ENCODE measurements around the gene PCBP2.
"Not testable (repeated sequence)": the region's sequence is repeated elsewhere in the genome, so short reads cannot be mapped to it uniquely, and the experiment has no call there.

PCBP2 gene

GRCh38 chr12:53474077-53474476 lies 22.2 kb downstream of the PCBP2 start:
- no peak for DNase-seq

- DNase-seq, result no peak
Observed at GRCh38 chr12:53474819-53475218, 22.9 kb downstream of the PCBP2 start.

- DNase-seq, result no peak
Observed at GRCh38 chr12:53476769-53477209, 24.9 kb downstream of the PCBP2 start.

- no peak for DNase-seq
Observed at GRCh38 chr12:53478865-53479264, 27.0 kb downstream of the PCBP2 start.

DNA sequence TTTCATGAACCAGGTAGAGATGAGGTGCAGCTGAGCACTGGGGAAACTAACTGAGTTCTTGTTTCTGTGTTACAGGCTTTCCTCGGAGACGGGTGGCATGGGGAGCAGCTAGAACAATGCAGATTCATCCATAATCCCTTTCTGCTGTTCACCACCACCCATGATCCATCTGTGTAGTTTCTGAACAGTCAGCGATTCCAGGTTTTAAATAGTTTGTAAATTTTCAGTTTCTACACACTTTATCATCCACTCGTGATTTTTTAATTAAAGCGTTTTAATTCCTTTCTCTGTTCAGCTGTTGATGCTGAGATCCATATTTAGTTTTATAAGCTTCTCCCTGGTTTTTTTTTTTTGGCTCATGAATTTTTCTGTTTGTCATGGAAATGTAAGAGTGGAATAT lies 27.4 kb downstream of the PCBP2 start:
- no peak for DNase-seq

DNA sequence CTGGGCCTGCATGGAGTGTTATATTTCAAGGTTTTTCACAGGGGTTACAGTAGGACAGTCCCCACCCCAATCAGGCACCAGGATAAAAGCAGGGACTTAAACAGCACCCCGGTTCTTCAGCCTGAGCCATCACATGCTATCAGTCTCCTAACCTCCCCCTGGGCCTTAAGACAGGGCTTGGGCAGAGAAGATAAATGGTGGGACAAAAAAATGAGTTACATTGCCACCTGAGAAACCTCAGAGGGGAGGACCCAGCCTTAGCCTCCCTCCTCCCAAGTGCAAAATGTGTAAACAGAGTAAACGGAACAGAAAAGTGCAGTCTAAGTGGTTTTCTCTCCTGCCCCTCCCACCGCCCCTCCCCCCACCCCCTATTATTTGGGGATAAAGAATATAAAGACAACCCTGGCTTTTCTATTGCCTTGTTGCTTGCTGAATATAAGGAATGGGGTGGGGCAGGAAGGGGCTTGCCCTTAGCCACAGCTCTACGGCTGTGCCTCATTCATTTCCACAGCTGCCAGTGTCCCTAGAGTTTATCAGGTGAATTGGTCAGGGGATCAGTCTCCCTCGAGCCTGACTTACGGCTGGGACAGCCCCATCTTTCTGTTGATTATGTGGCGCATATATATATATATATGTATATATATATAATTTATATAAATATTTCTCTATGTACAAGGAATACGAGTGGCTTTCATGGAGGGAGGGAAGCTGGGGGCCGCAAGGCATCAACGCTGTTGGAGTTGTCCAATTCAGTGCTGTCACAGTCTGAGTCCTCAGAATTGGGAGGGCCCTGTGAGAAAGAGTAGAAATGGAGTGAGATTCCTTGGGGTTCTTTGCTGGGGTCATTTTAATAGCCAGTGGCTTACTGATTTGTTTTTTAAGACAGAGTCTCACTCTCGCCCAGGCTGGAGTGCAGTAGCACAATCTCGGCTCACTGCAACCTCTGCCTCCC lies 28.9 kb downstream of the PCBP2 start:
- no peak for DNase-seq

DNA sequence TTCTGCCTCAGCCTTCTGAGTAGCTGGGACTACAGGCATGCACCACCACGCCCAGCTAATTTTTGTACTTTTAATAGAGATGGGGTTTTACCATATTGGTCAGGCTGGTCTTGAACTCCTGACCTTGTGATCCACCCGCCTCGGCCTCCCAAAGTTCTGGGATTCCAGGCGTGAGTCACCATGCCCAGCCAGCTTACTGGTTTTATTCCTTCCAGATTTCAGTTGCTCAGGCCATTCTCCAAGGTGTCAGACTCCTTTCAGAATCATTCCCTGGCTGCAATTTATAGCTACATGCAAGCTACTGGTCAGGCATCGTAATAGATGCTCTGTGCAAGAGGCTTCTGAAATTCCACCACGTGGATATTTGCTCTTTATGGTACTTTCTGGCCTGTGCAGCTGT lies 29.6 kb downstream of the PCBP2 start:
- not testable (repeated sequence) for DNase-seq

DNA sequence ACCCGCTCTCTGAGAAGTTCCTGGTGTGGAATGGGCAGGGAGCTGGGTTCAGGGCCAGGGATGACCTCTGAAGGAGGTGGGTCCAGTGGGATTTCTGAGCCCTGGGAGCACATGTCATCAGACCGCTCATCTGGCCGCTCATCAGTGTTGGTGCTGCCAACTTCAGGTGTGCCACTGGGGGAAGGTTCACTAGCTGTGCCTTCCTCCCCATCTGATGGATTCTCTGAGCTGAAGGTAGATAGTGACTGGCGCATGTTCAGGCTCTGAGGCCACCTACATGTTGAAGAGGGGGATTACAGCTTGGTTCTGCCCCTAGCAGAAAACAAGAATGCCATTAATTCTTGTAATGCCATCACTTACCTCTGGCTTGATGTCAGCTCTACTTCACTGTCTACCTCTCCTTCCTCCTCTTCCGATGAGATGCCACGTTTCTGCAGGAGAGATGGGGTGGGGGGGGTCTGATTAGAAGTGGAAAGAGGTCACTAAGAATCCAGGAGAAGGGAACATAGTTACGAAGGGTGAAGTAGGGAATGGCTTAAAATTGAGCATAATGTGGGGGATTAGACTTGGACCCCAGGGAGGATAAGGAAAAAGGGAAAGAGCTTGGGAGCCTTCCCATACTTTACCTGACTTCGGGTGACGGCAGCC lies 30.2 kb downstream of the PCBP2 start:
- DNase-seq, result no peak

DNA sequence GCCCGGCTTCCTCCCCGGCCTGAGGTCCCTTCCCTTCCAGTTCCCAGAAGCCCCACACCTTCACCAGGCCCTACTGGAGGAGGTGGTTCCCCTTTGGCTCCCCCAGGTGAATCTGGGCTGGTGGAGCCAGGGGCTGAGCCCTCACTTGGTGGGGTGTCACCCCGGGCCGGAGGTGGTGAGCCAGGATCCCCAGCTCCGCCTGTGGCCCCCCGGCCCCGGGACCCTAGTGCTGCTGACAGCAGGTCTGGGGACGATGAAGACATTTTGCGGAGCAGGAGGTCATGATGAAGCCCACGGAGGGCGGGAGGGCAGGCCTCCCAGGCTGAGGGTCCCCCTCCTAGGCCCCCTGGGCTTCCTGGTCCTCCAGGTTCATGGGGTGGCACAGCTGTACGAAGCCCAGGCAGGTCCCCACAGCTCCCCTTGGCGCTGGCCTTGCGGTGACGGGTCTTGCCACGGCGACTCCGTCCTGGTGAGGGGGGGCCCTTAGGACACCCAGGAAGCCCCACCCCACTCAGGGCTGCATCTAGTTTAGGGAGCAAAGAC lies 30.8 kb downstream of the PCBP2 start:
- no peak for DNase-seq

DNA sequence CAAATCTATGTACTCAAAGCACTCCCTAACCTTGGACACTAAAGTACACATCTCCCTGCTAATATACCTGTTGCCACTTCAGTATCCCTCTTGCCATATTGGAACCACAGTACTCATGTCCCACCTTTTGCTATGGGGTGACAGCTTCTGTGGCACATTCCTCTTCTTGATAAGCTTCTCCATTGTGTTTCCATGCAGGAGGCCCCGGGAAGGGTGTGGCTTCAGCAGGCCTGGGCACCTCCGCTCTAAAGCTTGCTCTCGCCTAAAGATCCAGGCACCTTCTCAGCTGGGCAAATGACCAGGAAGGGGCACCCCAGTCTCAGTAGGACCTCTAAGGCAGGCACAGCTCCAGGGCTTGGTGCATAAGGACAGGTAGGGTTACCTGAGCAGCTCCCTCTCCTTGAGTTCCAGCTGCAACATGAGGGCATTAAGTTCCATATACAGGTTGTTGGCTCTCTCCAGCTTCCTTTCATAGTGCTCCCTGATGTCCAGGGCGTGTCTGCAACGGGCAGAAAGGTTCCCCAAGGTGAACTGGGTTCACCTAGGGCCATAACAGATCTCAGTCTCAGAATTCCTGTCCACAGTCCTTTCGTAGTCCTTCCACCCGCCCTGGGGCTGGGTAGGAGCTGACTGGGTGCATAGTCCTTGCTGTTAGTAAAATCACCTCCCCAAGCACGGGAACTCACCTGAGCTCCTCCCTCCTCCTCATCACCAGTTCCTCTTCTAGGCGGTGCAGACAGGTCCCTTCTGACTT lies 31.5 kb downstream of the PCBP2 start:
- no peak for DNase-seq

DNA sequence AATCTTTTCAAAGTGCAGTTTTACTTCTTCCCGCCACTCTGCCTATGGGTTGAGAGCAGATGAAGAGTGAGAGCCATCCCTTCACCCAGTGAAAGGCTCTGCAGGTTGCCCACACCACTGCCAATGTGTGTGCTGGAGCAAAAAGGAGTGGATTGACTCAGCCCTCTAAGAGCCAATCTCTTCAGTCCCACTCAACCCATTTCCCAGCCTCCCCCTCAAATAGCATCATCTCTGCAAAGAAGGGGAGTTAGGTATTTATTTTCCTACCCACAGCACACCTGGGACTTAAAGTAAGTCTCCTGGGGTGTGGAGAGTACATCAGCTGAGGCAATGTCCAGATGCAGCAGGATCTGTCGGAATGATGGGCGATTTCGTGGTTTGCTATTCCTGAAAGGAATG lies 32.1 kb downstream of the PCBP2 start:
- DNase-seq, result no peak

GRCh38 chr12:53484686-53485575 lies 33.0 kb downstream of the PCBP2 start:
- no peak for DNase-seq

- no peak for DNase-seq
Observed at GRCh38 chr12:53485955-53486735, 34.2 kb downstream of the PCBP2 start.

DNA sequence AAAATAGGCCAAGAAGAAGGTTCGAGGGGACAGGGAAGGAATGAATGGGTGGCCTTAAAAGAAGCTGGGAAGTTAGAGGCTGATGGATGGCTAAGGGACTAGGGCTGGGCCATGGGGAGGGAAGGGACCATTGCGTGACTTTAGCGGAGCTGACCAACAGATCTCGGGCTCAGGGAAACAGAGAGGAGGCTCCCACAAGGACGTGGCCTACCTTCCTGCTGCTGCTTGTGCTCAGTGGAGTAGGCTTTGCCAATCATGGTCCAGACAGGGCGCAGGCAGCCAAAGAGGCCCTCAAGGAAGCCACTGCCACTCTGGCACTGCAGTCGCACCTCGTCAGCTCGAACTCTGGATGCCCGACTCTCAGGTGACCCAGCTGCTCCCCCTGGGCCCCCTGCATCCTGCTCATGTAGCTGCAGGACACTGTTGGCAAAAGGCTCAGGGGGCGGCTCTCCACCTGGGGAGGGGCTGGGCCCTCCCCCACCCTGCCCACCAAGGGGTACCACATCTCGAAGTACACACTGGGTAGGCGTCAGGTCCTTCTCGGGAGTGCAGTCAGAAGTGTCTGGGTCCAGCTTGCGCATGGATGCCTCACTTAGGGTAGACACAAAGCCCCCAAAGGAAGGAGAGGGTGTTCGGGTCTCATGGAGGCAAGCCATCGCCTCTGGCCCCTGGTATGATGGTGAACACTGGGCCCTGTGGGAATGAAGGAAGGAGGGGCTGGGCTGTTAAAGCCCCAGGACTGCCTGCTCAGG lies 35.0 kb downstream of the PCBP2 start:
- no peak for DNase-seq

DNA sequence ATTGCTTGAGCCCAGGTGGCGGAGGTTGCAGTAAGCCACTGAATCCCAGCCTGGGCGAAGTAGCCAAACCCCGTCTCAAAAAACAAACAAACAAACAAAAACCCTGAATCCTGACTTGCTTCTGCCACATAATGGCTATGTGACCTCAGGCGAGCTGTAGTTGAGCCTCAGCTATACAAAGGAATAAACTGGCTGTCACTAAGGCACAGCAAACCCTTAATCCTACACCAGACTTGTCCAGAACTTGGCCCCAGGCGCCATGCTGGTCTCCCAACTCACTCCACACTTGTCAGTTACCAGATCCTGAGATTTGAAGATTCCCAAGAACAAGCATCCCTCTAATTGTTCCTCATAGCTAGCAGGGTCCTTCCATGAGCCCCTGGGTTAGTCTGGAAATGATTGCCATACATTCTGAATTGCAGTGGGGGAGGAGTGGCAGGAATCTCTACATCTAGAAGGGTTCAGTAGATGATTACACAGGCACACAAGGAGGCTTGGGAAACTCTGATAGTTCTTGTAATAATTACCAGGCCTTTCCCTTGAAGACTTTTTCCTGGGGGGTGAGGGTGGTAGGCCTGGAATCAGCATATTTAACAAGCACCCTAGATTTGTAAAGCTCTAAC lies 37.5 kb downstream of the PCBP2 start:
- DNase-seq, result no peak

DNA sequence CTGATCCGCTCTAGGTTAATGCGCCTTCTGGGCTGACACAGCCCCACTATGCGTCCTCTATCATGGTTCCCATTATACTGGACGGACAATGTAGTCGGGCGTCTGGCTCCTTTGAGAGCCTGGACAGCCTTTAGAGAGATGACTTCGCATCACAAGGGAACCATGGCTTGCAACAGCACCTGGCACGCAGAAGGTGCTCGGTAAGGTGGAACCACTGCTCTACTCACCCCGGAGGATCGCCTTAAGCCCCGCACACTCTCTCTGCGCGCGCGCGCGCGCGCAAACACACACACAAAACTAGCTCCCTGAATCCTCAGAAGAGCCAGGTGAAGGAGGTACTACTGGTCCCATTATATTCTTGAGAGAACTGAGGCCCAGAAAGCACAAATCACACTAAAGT lies 40.3 kb downstream of the PCBP2 start:
- DNase-seq, result no peak

DNA sequence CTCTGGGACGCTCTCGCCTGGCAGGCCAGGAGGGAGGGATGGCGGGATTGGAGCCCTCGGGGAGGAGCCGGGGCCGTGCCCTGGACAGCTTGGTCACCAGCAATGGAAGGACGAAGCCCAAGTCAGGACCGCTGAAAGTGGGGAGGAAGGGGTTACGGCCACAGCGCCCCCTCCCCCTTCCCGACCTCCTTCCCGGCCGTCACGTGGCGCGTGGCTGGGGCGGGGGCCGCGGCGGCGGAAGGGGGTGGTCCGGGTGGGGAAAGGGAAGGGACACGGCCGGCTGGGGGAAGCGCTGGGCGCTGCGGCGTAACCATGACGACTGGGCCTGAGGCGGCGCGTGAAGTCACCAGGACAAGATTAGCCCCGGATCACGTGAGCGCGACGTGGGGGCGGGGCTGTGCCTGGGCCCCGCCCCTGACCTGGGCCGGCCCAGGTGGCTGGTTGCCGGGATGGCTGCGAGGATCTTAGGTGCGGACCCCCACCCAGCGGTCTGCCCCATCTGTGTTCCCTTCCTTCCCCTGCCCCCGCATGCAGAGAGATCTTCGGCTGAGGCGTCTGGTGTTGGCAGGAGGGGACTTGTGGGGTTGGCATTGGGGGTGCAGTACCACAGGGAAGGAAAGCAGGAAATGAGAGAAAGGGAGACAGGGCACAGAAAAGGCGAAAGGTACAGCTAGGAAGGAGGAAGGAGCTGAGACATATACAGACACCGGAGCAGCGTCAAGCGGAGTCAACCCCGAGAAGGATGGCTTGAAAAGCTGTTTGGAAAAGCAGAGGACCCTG lies 41.1 kb downstream of the PCBP2 start:
- DNase-seq, result peak; percentile 84

GRCh38 chr12:53493610-53494391 lies 41.9 kb downstream of the PCBP2 start:
- DNase-seq, result no peak
